Activated T-helper 1 cell treated with anti-CD3 and anti-CD28 coated beads, Interleukin-12 subunit alpha, Interleukin-12 subunit beta, Interleukin-2, Interleukin-4 antibody, amounts not matched to agents 30 ng/mL and 10 ng/mL and 1 ng/mL, durations not matched to agents 14 hours and 24 hours and 36 hours (primary cell): ENCODE data around the gene BMPR2. TPM values are rescaled to one million over a fixed set of nuclear protein-coding genes. Genes with fewer than 3 reads are reported as not detected.

Experiments used
- DNase-seq: peaks from one replicate; pipeline ENCODE4 v3.0.0; 2021; ENCODE audit warnings: low spot score
- H3K27ac Mint-ChIP-seq: one replicate; pipeline ENCODE4 v1.8.0; 2021; ENCODE audit warnings: mild to moderate bottlenecking, mixed read lengths
- H3K27me3 Mint-ChIP-seq: one replicate; pipeline ENCODE4 v1.8.0; 2022; ENCODE audit warnings: mild to moderate bottlenecking, moderate library complexity, mixed read lengths; ENCODE audit not compliant: insufficient read depth
- H3K36me3 Mint-ChIP-seq: one replicate; pipeline ENCODE4 v1.8.0; 2021; ENCODE audit warnings: low read depth, mixed read lengths
- H3K4me1 Mint-ChIP-seq: one replicate; pipeline ENCODE4 v1.8.0; 2021; ENCODE audit warnings: low read depth, mixed read lengths
- H3K4me3 Mint-ChIP-seq: one replicate; pipeline ENCODE4 v1.8.0; 2021; ENCODE audit warnings: mild to moderate bottlenecking, moderate library complexity, mixed read lengths
- H3K9me3 Mint-ChIP-seq: one replicate; pipeline ENCODE4 v1.8.0; 2021; ENCODE audit warnings: mixed read lengths
- intact Hi-C: fragments of 100-400 bp; cut with micrococcal nuclease; formaldehyde crosslinking; loops from one replicate; pipeline ENCODE4 v1.15.1; 2024
- total RNA-seq: library from RNA; stranded (reverse); gene quantifications from 2 replicates; pipeline ENCODE4 v1.2.3, GENCODE V29; 2022

The BMPR2 gene
- total RNA-seq, 1 donor from 2014 or later: 5.5 TPM

DNA sequence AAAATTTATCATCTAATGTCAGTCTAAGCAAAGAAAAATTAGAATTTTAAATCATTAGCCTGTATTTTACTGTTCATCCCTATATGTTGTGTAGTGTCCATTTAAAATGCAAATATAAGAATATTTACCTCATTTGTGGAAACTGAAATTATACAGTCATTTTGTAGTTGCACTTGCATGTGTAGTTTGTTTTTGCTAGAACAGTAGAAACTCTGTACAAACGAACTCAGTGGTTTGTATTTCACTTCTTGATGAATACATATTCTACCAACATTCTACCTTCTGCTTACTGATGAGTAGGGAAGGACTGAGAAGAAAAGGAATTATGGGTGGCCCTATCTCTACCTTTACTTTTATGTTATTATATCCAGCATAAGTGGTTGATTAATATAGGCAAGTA lies 29.7 kb downstream of the BMPR2 start:
- H3K27me3 Mint-ChIP-seq: no peaks in the 10 kb centered on the region
- H3K4me3 Mint-ChIP-seq: no peak overlapping the region
- no peaks in the 10 kb centered on the region for H3K9me3 Mint-ChIP-seq
- H3K4me1 Mint-ChIP-seq: no peaks in the 10 kb centered on the region
- no peak overlapping the region for H3K27ac Mint-ChIP-seq
- no peak for DNase-seq
- intact Hi-C loops: no loop called here
- no peaks in the 10 kb centered on the region for H3K36me3 Mint-ChIP-seq

DNA sequence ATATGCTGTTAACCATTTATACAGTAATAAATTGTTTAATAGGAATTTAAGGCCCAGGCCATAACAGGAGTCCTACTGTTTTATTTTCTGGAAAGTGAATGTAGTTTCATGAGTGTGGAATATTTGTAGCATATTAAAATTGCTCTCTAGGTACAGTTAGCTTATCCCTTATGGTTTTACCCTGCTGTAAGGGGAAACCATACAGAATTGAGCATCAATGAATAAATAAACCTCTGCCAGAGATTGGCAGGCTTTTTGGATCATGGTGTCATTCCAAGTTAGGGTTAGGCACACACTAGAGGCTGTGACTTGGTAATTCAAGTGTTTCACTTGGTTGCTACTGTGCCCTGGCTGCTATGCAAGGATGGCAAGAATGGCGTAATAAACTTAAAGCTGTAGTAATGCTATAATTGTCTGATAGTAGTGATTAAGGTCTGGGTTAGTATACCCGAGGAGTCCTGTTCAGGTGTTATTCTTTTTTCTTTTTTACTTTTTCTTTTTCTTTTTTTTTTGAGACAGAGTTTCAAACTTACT lies 30.4 kb downstream of the BMPR2 start:
- no peaks in the 10 kb centered on the region for H3K9me3 Mint-ChIP-seq
- no peaks in the 10 kb centered on the region for H3K4me1 Mint-ChIP-seq
- no peaks in the 10 kb centered on the region for H3K36me3 Mint-ChIP-seq
- H3K4me3 Mint-ChIP-seq: no peak overlapping the region
- no peak for DNase-seq
- H3K27me3 Mint-ChIP-seq: no peaks in the 10 kb centered on the region
- intact Hi-C loops: no loop called here
- H3K27ac Mint-ChIP-seq: no peak overlapping the region

DNA sequence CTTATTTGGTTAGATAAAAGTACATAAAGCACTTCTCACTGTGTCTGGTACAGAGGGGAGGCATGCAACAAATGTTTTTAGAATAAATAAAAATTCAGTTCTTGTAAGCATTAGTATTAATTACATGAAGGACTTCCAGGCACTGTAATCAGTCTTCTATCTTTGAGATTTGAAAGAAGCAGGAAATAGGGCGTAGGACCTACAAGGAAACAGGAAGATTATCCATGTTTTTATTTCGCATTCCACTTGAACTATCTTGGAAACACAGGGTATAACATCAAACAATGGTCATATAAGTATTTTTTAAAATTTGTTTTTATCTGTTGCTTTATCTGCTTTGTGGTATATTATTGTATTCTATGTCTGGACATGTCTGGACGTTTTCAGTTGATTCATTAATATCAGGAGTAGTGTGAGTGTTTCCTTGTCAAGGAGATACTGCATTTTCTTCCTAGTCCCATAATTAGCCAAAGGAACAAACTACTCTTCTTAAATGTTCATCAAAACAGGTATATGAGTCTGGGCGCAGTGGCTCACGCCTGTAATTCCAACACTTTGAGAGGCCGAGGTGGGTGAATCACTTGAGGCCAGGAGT lies 32.5 kb downstream of the BMPR2 start:
- DNase-seq: no peak
- no peaks in the 10 kb centered on the region for H3K27me3 Mint-ChIP-seq
- H3K4me3 Mint-ChIP-seq: no peak overlapping the region
- no peaks in the 10 kb centered on the region for H3K4me1 Mint-ChIP-seq
- H3K27ac Mint-ChIP-seq: no peak overlapping the region
- H3K9me3 Mint-ChIP-seq: no peaks in the 10 kb centered on the region
- intact Hi-C loops: no loop called here
- no peaks in the 10 kb centered on the region for H3K36me3 Mint-ChIP-seq

DNA sequence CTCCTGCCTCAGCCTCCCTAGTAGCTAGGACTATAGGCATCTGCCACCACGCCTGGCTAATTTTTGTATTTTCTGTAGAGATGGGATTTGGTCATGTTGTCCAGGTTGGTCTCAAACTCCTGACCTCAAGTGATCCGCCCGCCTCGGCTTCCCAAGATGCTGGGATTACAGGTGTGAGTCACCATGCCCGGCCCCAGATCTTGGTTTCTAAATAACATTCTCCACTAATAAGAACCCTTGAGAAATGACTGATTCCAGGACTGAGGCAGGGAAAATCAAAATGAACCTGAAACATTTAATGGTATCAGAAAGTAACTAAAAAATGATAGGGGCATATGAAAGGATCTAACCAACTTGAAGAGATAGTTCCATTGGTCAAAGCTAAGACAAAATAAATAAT lies 34.0 kb downstream of the BMPR2 start:
- Mint-ChIP-seq H3K4me1 (no peaks in the 10 kb centered on the region), H3K27me3 (no peaks in the 10 kb centered on the region), H3K27ac (no peak overlapping the region), H3K4me3 (no peak overlapping the region), H3K36me3 (no peaks in the 10 kb centered on the region), H3K9me3 (no peaks in the 10 kb centered on the region)
- DNase-seq: no peak
- intact Hi-C loops: no loop called here

- intact Hi-C loops: no loop called here
- Mint-ChIP-seq H3K4me1 (no peaks in the 10 kb centered on the region), H3K27me3 (no peaks in the 10 kb centered on the region)
These were observed 35.0 kb downstream of the BMPR2 start for GRCh38 chr2:202411097-202411496.

DNA sequence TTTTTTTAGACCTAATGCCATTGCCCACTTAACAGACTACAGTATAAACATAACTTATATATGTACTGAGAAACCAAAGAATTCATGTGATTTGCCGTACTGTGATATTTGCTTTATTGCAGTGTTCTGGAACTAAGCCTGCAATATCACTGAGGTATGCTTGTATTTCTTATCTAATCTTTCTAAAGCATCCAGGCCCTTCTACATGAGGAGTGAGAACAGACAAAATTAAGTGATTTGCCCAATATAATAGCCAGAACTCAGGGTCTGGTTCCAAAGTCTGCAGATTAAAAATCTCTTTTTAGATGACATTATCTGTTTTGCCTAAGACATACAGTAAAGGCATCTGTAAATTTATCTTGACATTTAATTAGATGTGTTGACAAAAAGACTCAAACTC lies 41.9 kb downstream of the BMPR2 start:
- Mint-ChIP-seq H3K4me3 (no peak overlapping the region), H3K27me3 (no peaks in the 10 kb centered on the region), H3K4me1 (no peaks in the 10 kb centered on the region), H3K27ac (no peak overlapping the region), H3K9me3 (no peaks in the 10 kb centered on the region), H3K36me3 (no peaks in the 10 kb centered on the region)
- intact Hi-C loops: no loop called here
- DNase-seq: no peak

More at GRCh38 chr2:202411097-202411496, 35.0 kb downstream of the BMPR2 start:
- no peak overlapping the region for H3K27ac Mint-ChIP-seq
- DNase-seq: no peak
- H3K36me3 Mint-ChIP-seq: no peaks in the 10 kb centered on the region
- no peaks in the 10 kb centered on the region for H3K9me3 Mint-ChIP-seq
- no peak overlapping the region for H3K4me3 Mint-ChIP-seq

- no peaks in the 10 kb centered on the region for H3K36me3 Mint-ChIP-seq
- H3K9me3 Mint-ChIP-seq: no peaks in the 10 kb centered on the region
- intact Hi-C loops: no loop called here
- no peak overlapping the region for H3K27ac Mint-ChIP-seq
- H3K27me3 Mint-ChIP-seq: no peaks in the 10 kb centered on the region
- no peak overlapping the region for H3K4me3 Mint-ChIP-seq
- no peaks in the 10 kb centered on the region for H3K4me1 Mint-ChIP-seq
- DNase-seq: no peak
These were observed 42.4 kb downstream of the BMPR2 start for GRCh38 chr2:202418511-202418910.

DNA sequence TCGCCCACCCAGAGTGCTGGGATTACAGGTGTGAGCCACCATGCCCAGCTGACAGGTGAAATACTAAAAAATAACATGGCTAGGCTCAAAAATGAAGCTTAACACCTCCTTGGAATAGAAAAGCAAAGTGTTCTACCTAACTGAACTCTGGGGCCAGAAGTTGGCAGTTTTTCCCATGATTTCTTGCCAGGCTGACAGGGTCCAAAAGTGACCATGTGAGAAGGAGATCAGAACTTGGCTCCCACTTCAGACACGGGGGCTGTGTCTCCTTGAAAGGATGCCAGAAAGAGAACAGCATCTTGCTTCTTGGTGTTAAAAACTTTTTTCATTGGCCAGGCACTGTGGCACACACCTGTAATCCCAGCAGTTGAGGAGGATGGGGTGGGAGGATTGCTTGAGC lies 47.0 kb downstream of the BMPR2 start:
- DNase-seq: no peak
- Mint-ChIP-seq H3K4me1 (no peaks in the 10 kb centered on the region), H3K27ac (no peak overlapping the region), H3K9me3 (no peaks in the 10 kb centered on the region), H3K4me3 (no peak overlapping the region), H3K27me3 (no peaks in the 10 kb centered on the region), H3K36me3 (no peaks in the 10 kb centered on the region)
- intact Hi-C loops: no loop called here

GRCh38 chr2:202425036-202425435 lies 48.9 kb downstream of the BMPR2 start:
- intact Hi-C loops: no loop called here
- H3K27ac Mint-ChIP-seq: no peak overlapping the region

GRCh38 chr2:202426751-202427150 lies 50.6 kb downstream of the BMPR2 start:
- intact Hi-C loops: no loop called here
- Mint-ChIP-seq H3K9me3 (peaks cover 17% of the 10 kb centered on the region), H3K27me3 (no peaks in the 10 kb centered on the region), H3K27ac (no peak overlapping the region), H3K36me3 (peaks cover 4% of the 10 kb centered on the region), H3K4me3 (no peak overlapping the region), H3K4me1 (no peaks in the 10 kb centered on the region)
- DNase-seq: no peak

More at GRCh38 chr2:202425036-202425435, 48.9 kb downstream of the BMPR2 start:
- DNase-seq: no peak
- Mint-ChIP-seq H3K27me3 (no peaks in the 10 kb centered on the region), H3K9me3 (peaks cover 14% of the 10 kb centered on the region), H3K4me1 (no peaks in the 10 kb centered on the region), H3K36me3 (peaks cover 4% of the 10 kb centered on the region), H3K4me3 (no peak overlapping the region)

GRCh38 chr2:202429164-202429980 lies 53.2 kb downstream of the BMPR2 start:
- intact Hi-C loops: no loop called here
- Mint-ChIP-seq H3K4me3 (no peak overlapping the region), H3K4me1 (no peaks in the 10 kb centered on the region), H3K27me3 (no peaks in the 10 kb centered on the region), H3K9me3 (peaks cover 17% of the 10 kb centered on the region), H3K36me3 (peaks cover 5% of the 10 kb centered on the region), H3K27ac (no peak overlapping the region)
- no peak for DNase-seq

GRCh38 chr2:202432776-202433175 lies 56.6 kb downstream of the BMPR2 start:
- Mint-ChIP-seq H3K4me3 (no peak overlapping the region), H3K36me3 (peaks cover 5% of the 10 kb centered on the region), H3K27me3 (no peaks in the 10 kb centered on the region), H3K27ac (no peak overlapping the region), H3K4me1 (no peaks in the 10 kb centered on the region), H3K9me3 (peaks cover 17% of the 10 kb centered on the region)
- no peak for DNase-seq
- intact Hi-C loops: no loop called here

DNA sequence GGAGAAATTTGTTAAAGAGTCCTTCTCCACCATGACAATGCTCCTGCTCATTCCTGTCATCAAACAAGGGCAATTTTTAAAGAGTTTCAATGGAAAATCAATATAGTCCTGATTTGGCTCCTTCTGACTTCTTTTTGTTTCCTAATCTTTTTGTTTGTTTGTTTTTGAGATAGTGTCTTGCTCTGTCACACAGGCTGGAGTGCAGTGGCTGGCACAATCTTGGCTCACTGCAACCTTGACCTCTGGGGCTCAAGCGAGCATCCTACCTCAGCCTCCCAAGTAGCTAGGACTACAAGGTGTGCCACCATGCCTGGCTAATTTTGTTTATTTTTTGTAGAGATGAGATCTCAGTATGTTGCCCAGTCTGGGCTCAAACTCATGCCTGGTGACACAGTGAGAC lies 58.3 kb downstream of the BMPR2 start:
- intact Hi-C loops: no loop called here
- Mint-ChIP-seq H3K4me3 (no peak overlapping the region), H3K36me3 (peaks cover 2% of the 10 kb centered on the region), H3K9me3 (peaks cover 8% of the 10 kb centered on the region), H3K27me3 (no peaks in the 10 kb centered on the region), H3K4me1 (no peaks in the 10 kb centered on the region), H3K27ac (no peak overlapping the region)
- DNase-seq: no peak
